Stimulated activated CD8-positive, alpha-beta memory T cell treated with anti-CD3 and anti-CD28 coated beads, Interleukin-2, amount 100 ng/mL, for 1 hour (primary cell): ENCODE measurements around the gene PCSK6.

Experiments
- DNase-seq, 2 donors: peaks; one replicate each; pipeline ENCODE4 v3.0.0-alpha.2; 2020; ENCODE audit warnings: low read depth in 2 of 2

The PCSK6 gene

DNA sequence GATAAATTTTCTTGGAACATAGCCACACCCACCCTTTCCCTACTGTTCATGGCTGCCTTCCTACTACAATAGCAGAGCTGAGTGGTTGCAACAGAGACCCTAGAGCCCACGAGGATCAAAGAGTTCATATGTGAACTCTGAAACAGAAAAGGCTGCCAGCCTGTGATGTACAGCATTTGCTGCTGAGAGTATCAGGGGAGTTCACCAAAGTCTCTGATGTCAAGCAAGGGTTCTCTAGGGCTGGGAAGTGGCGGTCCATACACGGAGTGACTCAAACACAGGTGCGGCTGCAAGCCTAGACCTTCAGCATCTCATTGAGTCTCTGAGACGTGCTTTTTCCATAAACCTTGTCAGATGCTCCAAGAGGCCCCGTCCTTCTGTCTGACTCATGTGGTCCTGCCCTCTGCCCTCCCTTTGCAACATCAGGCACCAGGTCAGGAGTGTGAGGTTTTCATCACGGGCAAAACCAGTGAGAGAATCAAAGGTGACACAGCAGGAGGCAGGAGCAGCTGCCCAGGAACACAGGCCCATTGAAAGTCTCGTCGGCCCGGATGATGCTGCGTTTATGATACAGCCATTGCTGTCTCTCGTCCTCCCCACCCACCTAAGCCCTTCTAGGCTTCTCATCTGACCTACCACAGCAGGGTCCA lies 42.9 kb downstream of the PCSK6 start:
- DNase-seq = no peak

DNA sequence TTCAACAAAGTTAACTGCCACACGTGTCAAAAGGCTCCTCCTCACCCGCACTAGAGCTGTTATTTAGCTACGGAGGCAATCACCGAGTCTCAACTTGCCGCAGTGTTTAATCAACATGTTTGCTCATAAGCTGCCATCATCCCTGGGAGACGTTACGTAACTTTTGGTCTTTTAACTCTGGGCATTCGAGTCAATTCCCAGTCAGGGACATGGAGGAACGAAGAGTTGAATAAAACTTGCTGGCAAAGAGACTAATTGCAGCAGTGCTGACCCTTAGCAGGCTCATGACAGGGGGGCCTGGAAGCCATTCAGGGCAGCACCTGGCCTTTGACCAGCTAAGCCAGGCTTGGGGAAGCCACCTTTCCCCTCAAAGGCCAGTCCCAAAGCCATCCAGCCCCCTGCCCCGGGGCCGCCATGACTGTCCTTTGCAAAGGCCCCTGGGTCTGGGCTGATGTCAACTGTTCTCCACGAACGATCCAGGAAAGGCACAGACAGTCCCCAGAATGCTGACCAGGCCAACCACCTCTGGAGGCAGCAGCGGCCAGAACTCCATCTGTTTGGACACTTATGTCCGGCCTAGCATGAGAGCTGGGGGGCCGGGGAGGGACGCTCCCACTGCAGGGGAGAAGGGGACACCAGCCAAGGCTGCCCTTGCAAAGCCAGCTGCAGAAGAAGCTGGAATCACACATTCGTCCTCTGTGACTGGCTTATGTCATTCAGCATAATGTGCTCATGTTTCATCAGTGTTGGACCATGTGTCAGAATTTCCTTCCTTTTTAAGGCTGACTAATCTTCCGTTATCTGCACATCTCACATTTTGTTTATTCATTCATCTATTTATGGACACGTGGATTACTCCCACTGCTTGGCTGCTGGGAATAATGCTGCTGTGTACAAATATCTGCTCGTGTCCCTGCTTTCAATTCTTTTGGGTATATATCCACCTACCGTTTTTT lies 43.7 kb downstream of the PCSK6 start:
- DNase-seq = no peak

DNA sequence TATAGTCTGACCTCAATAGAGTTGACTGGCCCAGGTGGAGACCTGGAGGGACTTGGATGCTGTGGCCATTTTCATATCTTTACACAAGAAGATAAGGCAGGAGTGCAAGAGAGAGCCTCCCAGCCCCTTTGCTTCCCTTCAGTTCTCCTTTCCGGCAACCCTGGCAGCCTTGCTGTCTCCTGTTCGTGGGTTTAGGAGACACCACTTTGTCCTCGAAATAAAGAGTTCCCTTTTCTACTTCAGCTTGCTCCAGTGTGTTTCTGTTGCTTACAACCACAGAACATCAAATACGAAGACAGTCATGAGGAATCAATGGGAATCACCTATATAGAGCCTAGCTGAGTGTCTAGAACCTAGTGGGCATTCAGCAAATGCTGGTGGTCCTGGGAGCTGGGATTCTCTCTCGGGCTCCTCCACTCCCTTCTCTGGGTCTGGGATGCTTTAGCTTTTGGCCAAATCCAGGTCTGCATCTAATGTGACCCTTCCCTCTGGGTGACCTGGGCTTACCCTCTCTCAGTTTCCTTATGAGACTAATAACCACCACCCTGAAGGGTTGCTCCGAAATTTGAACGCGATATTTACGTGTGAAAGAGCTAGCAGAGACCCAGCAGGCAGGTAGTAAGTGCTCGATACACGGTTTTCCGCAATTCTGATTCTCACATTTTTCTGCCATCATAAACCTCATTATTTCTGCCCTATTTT lies 44.5 kb downstream of the PCSK6 start:
- DNase-seq = no peak

DNA sequence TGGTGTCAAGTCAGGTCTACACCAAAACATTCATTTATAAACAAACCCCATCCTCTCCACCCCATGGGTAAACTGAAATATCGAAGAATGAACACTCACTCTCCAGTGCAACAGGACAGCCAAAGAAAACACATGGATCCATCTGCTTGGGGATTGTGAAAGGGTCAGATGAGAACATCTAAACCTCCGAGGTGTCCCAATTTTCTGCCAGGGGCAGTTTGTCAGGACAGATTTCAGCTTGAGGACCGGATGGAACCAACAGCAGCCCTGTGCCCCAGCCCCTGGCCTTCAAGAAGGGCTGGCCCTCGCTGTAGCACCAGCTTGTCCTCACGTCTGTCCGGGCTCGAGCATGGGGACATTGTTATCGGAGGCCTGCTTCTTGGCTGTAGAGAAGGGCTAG lies 45.5 kb downstream of the PCSK6 start:
- DNase-seq = no peak

DNA sequence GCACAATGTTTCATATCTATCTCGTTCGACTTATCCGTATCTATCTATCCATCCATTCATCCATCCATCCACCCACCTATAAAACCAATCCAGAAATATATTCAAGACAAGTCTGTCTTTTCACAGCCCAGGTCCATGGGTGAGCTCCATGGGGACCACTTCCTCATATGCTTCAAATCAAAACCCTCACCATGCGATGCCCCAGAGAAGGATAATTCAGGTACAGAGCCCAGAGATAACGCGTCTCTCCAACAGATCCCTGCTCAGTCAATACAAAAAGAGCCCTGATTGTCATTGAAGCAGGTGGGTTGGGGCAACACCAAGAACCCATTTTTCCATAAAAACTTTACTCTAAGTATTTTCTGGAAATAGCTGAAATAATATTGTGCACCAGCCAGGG lies 47.2 kb downstream of the PCSK6 start:
- no peak for DNase-seq

DNA sequence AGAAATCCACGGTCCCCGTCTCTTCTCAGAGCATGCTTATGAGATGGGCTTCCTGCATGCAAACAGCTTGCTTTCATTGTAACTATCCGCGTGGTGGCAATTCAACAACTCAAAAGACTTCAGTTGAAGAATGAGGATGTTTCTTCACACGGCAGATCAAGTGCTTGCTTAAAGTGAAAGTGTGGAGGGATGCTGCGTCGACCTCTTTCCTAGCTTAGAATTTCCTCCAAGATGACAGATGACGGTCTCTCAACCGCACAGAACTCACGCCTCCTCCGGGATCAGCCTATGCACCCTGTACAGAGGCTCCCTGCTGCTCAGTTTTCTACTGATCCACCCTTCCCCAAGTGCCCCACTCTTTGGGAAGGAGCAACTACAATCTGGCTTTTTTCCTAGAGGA lies 47.8 kb downstream of the PCSK6 start:
- no peak for DNase-seq

DNA sequence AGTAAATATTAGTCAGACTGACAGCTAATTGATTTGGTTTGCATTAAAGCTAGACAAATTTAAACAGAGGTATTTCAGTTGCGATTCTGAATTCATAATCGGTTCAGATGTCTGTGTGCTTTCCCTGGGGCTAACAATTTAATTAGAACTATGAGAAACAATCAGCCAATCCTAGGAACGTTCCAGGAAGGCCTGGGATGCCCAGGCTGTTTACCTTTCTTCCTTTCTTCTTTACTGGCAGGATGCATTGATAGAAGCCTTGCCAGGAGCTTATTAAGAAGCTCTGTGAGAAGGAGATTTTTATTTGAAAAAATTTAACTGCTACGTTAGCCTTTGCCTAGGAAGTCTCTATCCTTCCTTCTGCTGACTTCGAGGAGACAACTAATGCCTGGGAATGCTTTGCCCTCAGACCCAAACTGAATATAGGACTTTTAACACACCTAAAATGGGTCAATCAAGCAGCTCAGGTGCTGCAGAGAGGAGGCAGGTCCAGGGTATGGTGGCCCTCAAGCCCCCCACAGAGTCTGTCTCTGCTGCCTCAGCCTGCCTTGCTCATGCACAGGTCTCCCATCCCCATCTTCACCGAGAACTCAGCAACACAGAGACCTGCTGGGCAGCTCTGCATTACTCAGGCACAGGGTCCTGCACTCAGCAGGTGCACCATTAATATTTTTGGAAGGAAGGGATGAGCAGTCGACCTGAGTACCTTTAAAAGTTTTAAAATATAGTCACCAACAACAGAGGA lies 48.5 kb downstream of the PCSK6 start:
- no peak for DNase-seq

DNA sequence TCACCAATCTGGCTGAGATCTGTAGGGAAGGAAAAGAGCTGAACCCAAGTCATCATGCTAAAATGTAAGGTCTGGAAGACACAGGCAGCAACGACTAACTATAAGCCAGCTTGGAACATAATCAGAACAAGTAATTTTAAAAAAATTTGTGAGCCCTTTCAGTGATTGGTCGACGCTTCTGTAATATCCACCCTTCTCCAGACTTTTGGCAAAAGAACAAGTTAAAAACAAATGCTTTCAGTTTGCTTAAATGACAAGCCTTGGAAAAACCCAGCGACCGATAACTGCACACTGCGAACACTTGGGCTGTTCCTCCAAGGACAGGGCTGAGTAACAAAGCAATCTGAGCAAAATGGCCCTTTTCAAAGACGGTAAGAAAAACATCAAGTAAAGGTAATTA lies 49.6 kb downstream of the PCSK6 start:
- no peak for DNase-seq

DNA sequence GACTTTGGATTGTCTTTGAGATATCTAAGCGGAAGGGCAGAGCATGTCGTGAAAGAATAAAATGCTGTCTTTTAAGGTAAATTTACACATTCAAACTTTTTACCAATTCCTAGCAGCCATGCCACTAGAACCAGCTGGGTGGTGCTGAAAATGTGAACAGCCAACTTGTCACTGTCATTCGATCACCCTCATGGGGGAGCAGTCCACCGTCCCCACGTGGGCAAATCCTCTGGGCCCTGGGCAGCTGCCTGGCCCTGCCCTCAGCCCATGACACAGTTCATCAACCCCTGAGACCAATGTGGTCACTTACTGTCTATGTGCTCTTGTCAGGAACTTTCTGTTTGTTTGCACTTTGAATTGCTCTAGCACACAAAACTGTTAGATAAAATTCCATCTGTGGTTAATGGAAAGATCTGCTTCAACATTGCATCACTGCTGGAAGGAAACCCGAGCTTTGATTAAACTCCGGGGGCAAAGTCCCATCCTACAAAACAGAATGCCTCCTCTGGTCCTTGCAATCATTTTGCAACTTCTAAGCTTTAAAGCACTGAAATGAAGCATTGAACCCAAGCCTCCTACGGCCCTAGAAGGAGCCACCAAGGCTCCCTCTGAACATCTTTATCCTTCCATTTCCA lies 50.1 kb downstream of the PCSK6 start:
- no peak for DNase-seq

DNA sequence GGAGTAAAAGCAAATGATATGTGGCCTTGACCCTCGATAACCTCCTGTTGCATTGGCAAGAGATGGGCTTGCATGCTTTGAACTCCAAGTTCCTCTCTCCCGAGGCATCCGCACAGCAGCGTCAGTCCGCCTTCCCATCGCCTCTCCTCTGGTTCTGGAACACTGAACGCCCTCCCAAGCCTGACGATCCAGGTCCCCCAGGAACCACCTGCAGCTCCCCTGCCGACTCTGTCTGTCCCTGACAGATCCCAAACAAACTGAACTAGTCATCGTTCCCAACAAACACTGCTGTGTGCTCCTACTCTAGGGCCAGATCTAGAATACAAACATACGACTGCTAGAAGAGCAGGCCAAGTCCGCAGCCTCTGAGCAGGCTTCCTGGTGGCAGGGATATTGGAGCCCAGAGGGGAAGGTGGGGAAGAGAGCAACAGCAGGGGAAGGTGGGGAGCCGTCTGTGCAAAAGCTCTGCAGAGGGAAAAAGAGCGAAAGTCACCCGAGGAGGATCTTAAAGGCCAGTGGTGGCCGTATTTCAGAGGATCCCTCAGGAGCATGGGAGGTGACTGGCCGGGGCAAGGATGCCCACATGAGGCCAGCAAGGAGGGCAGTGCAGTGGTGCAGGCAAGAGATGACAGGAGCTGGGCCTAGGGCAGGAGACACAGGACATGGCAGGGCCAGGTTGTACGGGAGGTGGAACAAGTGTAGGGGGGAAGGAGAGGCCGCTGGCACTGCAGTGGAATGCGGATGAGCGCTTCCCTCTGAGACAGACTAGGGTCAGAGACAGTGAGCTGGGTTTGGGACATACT lies 50.8 kb downstream of the PCSK6 start:
- DNase-seq = no peak

DNA sequence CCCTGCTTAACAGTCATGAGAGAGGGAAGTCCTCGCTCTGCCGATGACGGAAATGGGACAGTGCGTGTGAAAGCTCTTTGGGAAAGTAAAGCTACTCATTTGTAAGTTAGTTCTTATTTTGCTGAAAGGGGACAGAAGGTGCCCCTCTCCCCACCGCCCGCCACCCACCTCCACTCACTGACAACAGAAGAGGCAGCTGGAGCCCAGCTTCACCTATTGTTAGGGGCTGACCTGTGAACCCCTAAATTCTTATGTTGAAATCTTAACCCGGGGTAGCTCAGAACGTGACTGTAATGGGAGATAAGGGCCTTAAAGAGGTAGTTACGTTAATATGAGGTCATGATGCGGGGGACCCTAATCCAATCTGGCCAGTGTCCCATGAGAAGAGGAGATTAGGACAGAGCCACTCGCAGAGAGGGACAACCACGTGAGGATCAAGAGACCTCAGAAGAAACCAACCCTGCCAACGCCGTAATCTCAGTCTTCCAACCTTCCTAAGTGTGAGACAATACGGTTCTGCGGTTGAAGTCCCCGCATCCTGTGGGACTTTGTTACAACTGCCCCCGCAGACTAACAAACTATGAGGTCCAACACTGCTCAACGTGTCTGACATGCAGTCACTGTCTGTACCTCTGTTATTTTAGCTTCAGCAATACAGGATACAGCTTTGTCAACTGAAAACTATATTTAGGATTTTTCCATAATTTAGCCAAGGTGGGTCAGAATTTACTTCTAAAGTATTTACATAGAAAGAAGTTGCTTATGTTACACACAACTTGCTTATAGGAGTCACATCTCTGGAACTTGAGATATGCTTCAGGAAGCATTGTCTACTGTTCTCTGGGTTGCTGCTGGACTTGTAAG lies 51.7 kb downstream of the PCSK6 start:
- no peak for DNase-seq

DNA sequence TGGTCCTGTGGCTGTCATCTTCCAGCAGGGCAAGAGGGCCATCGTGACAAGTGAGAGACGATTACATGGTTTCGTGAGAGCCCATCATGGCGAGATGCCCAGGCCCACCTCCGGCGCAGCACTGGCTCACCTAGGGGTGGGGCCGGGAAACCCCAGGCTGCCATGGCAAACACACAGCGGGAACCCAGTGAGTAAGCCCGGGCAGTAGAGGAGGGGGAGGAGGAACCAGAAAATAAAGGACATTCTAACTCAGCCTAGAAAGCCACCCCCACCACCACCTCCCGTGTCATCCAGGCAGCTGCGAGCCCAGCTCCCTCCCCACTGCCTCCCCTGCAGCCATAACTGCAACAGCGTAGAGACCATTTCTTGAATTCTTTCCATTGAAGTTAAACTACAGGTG lies 52.3 kb downstream of the PCSK6 start:
- DNase-seq = no peak

DNA sequence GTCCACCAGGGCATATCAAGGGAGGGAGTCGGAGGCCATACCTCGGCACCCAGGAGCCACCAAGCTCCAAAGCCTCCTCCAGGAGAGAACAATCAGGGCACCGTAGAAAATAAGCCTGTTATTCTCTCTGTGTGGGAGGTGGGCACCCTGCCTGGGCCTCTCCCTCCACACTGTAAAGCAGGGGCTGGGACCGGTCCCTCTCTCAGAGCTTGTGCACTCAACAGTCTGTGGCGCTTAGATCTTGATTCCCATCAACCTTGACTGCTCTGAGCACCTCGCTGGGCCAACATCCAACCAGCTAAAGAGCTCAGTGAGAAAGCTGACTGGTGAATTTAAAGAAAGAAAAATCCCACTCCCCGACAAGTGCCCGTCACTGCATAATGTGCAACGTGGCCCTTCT lies 53.0 kb downstream of the PCSK6 start:
- DNase-seq = no peak

DNA sequence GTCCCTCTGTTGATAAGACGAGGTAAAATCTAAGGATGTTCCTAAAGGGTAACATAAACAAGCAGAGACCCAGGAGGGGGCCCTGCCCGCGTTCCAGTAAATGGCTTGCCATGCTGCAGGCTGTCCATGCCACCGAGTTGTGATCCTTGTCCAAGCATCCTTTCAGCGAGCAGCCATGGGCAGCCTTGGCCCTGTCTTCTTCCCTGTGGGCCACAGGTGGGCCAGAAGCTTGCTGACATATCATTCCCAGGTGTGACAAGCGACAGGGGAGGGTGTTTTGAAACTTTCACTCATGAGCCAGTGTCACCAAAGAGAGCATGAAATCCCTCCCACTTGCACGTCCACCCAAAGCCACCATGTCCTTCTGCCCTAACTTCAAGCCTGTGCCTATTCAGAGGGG lies 53.7 kb downstream of the PCSK6 start:
- no peak for DNase-seq

DNA sequence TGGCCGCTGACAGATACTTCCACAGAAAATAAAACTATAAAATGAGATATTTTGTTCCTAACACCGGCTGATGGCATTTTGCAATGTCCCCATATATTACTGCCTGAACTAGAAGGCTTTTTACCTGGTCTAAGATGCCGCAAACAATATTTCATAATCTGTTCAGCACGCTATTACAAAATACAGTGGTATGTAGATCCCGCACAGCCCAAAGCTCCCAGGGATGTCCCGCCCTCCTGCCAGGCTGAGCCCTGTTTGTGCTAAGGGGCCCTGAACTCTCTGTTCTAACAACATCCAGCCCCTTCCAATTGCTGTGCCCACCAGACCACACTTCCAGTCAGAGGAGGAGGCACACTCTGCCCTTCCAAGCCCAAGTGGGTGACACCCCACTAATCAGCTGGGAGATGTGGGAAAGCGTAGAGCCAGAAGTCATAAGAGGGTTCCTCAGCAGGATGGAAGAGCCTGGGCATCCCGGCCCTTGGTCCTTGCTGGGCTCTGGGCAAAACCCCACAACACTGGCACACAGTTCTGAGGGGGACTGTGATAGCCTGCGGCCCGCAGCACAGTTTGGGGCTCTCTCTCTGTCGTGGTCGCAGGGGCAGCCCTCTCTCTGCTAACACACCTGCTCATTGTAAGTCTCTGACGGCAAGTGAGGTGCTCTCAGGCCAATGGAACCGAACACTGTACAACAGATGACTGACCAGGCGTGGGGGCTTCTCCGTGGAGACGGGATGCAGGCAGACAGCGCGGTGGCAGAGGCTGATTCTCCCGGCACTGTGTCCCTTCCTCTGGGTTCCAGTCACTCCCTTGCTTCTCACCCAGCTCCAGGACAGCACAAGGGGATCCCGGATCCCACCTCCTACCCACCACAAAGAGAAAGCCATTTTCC lies 55.2 kb downstream of the PCSK6 start:
- no peak for DNase-seq

DNA sequence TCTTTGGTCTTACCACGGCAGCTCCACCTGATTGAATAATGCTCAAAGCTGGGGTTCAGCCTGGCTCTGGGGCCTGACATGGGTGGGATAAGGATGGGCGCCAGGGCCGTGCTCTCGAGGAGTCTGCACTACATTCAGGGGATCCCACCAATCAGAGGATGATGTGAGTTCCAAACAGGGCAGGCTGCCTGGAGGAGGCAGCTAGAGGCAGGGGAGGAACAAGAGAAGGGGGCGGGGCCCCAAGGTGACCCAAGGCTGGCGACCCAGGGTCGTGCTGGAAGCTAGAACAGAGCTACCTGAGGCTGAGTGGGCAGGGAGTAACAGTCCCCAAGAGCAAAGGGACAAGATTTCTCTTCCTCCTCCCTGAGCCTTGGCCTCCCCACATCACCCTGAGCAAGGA lies 56.1 kb downstream of the PCSK6 start:
- no peak for DNase-seq

DNA sequence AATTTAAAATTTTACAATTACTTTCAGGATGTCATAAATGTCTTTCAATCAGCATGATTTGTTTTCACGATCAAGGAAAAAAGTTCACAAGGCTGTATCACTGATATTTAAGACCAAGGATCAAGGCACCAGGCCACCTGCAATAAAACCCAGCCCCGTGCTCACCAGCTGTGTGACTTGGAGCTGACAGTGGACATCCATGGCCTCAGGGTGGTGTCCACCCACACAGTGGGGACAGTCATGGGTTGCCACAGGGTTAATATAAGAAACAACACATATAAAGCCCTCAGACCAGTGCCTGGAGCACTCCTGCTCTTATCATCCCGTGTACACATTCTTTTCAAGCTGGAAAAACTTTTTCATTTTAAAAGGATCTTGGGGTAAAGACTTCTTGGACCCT lies 56.5 kb downstream of the PCSK6 start:
- DNase-seq = no peak

DNA sequence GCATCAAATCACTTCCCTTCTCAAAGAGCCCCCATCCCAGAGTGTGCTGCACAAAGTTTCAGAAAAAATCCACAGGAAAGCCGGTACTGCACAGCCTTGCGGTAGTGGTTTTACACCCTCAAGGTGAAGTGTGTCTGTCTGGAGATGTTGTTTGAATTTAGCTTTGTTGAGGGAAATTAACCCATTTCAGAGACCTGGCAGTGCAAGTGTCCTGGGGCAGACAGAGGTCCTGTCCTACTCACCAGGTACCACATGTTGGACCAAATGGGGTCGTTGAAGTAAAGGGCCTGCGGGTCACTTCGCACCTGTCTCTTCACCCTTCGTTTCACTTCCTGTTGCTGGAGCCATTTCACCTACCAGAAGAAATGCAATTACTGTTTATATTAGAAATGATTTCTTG lies 57.8 kb downstream of the PCSK6 start:
- no peak for DNase-seq

DNA sequence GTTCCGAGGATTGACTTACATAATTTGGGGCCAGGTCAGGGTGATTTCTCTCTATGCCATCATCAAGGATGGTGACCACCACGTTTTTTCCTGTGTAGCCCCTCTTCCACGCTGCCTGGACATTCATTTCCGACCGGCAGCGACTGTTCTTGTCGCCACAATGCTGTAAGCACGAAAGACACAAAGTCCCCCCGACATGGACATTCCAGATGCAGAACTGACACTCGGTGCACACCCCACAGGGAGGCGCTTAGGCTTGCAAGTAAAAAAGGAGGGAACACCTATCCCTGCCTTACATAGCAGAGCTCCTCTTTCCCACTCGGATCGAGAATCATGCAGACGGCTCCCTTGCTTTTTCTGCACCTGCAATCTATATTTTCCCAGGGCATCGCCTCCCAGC lies 58.2 kb downstream of the PCSK6 start:
- no peak for DNase-seq
